AG04450 (cell line): ENCODE measurements around the gene OR5V1. TPM values are rescaled to one million over a fixed set of nuclear protein-coding genes. Genes with fewer than 3 reads are reported as not detected.

ENCODE experiments used
- CTCF ChIA-PET: fragments of 300-600, 350-600 bp; formaldehyde crosslinking; extraction: SDS; loops from one replicate; lab custom pipeline; 2022; ENCODE audit warnings: antibody characterized with exemption, inconsistent platforms; lab: Charles Lee
- POLR2A ChIA-PET: fragments of 350-600 bp; formaldehyde crosslinking; extraction: SDS; loops from one replicate; lab custom pipeline; 2021; ENCODE audit warnings: antibody characterized with exemption, inconsistent platforms; lab: Yijun Ruan, JAX
- DNase-seq: peaks from one replicate; pipeline ENCODE4 v3.0.0-alpha.2; 2011; ENCODE audit warnings: low read depth, low spot score
- H3K27ac ChIP-seq: one replicate; pipeline ENCODE4 v1.5.1; 2012; ENCODE audit warnings: low read depth, low read length, control low read depth
- H3K27me3 ChIP-seq: one replicate; pipeline ENCODE4 v1.6.0; 2012; ENCODE audit warnings: low read length; ENCODE audit not compliant: control insufficient read depth, insufficient read depth
- H3K4me3 ChIP-seq: 2 replicates; pipeline ENCODE4 v1.5.1; 2011; ENCODE audit warnings: mild to moderate bottlenecking, low read depth, low read length, control low read depth
- H3K9me3 ChIP-seq: 2 replicates; pipeline ENCODE4 v1.5.1; 2012; ENCODE audit warnings: low read length; ENCODE audit not compliant: control insufficient read depth, insufficient read depth
- polyA minus RNA-seq: library from RNA; depleted of rRNA, polyadenylated mRNA; stranded (reverse); fragments of >200 nt; gene quantifications from 2 replicates; pipeline ENCODE4 v1.2.3, GENCODE V29; 2011; rRNA and poly(A)+ RNA removed
- polyA plus RNA-seq: library from polyadenylated mRNA; depleted of rRNA; stranded (reverse); fragments of >200 nt; gene quantifications from 2 replicates; pipeline ENCODE4 v1.2.3, GENCODE V29; 2011; rRNA removed
- TF ChIP-seq, protein P1 (sequence below): IDR thresholded peaks from 2 replicates; pipeline ENCODE4 v1.5.1; 2011; ENCODE audit warnings: low read depth, low read length, control low read depth, inconsistent platforms

Gene OR5V1
- polyA plus RNA-seq: not detected in 2 replicates
- polyA minus RNA-seq: not detected in 2 replicates

DNA sequence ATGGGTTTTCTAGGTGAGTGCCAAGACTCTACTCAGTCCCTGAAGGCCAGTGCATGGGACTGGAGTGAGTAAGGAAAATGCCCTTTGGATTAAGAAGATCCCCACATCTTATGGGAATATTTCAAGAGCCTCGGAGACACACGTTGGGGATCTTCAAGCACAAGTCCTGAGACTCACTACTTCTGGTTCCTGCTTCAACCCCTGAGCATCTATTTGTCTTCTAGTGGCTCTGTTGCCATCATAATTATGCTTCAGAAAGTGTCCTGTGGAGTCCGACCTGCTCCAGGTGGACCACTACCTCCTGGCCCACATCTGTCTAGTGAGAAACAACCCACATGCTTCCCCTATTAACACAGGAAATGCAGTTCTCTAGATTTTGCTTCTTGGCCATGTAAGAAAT, at the start of gene OR5V1:
TSS of gene OR5V1 (minus strand) at position 101 of the 400 bp plus-strand sequence. CDS start 12,670 bp downstream, outside the sequence.
- POLR2A ChIA-PET: no interaction called here
- H3K9me3 ChIP-seq: no peaks in the 10 kb centered on the region
- H3K27me3 ChIP-seq: no peaks in the 10 kb centered on the region
- H3K27ac ChIP-seq: no peak within 1 kb of the TSS
- no peak for DNase-seq
- TF ChIP-seq, protein P1, sequence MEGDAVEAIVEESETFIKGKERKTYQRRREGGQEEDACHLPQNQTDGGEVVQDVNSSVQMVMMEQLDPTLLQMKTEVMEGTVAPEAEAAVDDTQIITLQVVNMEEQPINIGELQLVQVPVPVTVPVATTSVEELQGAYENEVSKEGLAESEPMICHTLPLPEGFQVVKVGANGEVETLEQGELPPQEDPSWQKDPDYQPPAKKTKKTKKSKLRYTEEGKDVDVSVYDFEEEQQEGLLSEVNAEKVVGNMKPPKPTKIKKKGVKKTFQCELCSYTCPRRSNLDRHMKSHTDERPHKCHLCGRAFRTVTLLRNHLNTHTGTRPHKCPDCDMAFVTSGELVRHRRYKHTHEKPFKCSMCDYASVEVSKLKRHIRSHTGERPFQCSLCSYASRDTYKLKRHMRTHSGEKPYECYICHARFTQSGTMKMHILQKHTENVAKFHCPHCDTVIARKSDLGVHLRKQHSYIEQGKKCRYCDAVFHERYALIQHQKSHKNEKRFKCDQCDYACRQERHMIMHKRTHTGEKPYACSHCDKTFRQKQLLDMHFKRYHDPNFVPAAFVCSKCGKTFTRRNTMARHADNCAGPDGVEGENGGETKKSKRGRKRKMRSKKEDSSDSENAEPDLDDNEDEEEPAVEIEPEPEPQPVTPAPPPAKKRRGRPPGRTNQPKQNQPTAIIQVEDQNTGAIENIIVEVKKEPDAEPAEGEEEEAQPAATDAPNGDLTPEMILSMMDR: no peak
- CTCF ChIA-PET: no interaction called here
- H3K4me3 ChIP-seq: no peak within 1 kb of the TSS

DNA sequence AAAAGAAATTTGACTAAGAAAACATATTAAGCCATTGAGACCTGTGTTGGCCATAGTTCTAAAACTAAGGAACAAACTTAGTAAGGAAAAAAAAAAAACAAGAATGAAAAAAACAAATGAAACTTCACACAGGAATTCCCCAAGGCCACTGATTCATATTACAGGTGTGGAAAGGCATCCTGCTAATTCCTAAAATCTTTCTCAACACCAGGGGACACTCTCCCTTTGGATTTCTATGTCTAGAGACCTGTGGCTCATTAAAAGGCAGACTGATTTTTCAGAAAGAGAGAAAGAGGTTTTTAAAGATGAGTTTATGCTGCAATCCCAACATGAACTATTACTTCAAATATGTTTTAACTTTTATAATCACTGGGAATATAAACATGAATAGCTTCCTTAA, 45.9 kb upstream of the OR5V1 start, which contains the start of gene OR12D1:
TSS of gene OR12D1 (plus strand) at position 341 of the 400 bp plus-strand sequence.
- H3K4me3 ChIP-seq: no peak within 1 kb of the TSS
- H3K27ac ChIP-seq: no peak within 1 kb of the TSS
- POLR2A ChIA-PET: no interaction called here
- TF ChIP-seq, protein P1: no peak
- DNase-seq: no peak
- H3K27me3 ChIP-seq: no peaks in the 10 kb centered on the region
- H3K9me3 ChIP-seq: peaks cover 5% of the 10 kb centered on the region; the same call in 1 of the 2 replicates
- CTCF ChIA-PET: interaction anchor here (0.7 kb wide), 1 partner anchor 180 kb away, joined by 3 read pairs; no protein-coding TSS in a partner anchor

DNA sequence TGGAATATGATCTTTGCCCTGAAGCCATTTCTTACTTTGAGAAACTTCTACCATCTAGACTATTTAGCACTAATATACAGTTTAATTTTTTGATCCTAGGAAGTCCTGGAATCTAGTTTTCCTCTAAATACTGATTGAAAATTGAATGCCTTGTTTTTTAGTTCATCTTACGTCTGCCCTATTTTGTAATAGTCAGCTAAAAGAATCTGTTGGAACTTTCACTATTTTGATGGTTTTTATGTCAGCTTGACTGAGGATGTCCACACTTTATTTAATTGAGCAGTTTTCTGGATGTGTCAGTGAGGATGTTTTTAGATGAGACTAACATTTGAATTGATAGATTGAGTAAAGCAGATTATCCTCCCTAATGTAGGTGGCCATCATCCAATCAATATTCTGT, 35.1 kb upstream of the OR5V1 start:
- Histone ChIP-seq H3K27me3 (no peaks in the 10 kb centered on the region), H3K9me3 (no peaks in the 10 kb centered on the region; the same call in 1 of the 2 replicates), H3K27ac (no peak overlapping the region), H3K4me3 (no peak overlapping the region)
- DNase-seq: no peak
- ChIA-PET POLR2A (no interaction called here), CTCF (no interaction called here)
- TF ChIP-seq, protein P1: no peak

DNA sequence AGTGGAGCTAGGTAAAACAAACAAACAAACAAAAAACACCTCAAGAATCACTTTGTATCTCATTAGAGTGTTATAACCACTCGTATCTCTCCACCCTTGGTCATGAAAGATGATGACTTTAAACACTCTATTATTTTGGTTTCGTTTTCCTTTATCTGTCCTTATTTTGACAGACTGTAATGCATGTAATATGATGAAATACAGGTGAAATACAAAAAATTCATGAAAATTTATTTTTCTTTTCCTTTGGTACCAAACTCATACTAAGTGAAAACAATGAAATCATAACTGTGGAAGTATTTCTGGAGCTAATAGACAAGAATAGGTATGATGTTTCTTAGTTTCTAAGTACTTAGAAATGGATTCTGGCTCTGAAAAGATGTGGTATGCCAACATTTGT, 30.9 kb upstream of the OR5V1 start:
- no peak for DNase-seq
- CTCF ChIA-PET: no interaction called here
- H3K27me3 ChIP-seq: no peaks in the 10 kb centered on the region

DNA sequence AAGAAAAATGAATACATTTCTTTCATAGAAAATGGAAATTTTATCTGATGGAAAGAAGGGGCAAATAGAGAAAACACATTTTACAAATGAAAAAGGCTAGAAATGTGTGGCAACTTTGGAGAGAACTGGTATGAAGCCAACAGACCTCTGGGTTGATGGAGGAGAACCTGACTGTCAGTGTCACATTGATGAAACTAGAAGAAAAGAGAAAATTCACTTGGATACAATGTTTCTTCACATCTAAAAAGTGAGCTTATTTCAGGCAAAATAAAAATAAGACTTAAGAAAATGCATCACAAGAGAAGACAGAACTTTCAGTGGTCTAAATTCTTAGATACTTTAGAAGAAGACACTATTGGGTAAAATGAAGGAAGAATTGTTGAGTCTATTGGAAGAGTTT, 26.7 kb upstream of the OR5V1 start, which contains the start of gene OR12D2:
TSS of gene OR12D2 (plus strand) at position 301 of the 400 bp plus-strand sequence. CDS start 1,069 bp downstream, outside the sequence.
- Histone ChIP-seq H3K9me3 (peaks cover 19% of the 10 kb centered on the region), H3K4me3 (no peak within 1 kb of the TSS), H3K27ac (no peak within 1 kb of the TSS), H3K27me3 (no peaks in the 10 kb centered on the region)
- ChIA-PET CTCF (no interaction called here), POLR2A (no interaction called here)
- no peak for DNase-seq
- TF ChIP-seq, protein P1: no peak

More for the DNA sequence above, 30.9 kb upstream of the OR5V1 start:
- Histone ChIP-seq H3K9me3 (peaks cover 2% of the 10 kb centered on the region; the same call in 1 of the 2 replicates), H3K4me3 (no peak overlapping the region), H3K27ac (no peak overlapping the region)
- TF ChIP-seq, protein P1: no peak
- POLR2A ChIA-PET: no interaction called here
